Measurements from ENCODE around the gene RRAGD. TPM values are rescaled to one million over a fixed set of nuclear protein-coding genes. Genes with fewer than 3 reads are reported as not detected.

Gene RRAGD
- polyA plus RNA-seq, 1 donor, result 60.9 TPM

GRCh38 chr6:89414215-89414614 lies 2.1 kb upstream of the RRAGD start:
- no peaks in the 10 kb centered on the region for H3K9me3 ChIP-seq (ENCODE audit: control insufficient read depth, low read depth, low read length)
- DNase-seq, result peak; percentile 70 to 81
- peaks cover 22% of the 10 kb centered on the region for H3K4me1 ChIP-seq (ENCODE audit: control insufficient read depth, insufficient read depth, low read length)
- H3K36me3 ChIP-seq (ENCODE audit: control insufficient read depth, insufficient read depth, low read length), result no peaks in the 10 kb centered on the region
- WGBS (ENCODE audit: insufficient coverage, low lambda C conversion rate), result no CpG with 5 or more reads among the region's 2 CpGs
- H3K4me3 ChIP-seq (ENCODE audit: low read length), result no peak overlapping the region
- H3K27ac ChIP-seq (ENCODE audit: low read length), result no peak overlapping the region
- H3K27me3 ChIP-seq (ENCODE audit: control insufficient read depth, insufficient read depth, low read length), result peaks cover 10% of the 10 kb centered on the region

- Histone ChIP-seq H3K27ac (ENCODE audit: low read length) (peak overlapping the region; percentile 78), H3K9me3 (ENCODE audit: control insufficient read depth, low read depth, low read length) (no peaks in the 10 kb centered on the region), H3K4me3 (ENCODE audit: low read length) (peak overlapping the region; percentile 79), H3K27me3 (ENCODE audit: control insufficient read depth, insufficient read depth, low read length) (peaks cover 10% of the 10 kb centered on the region), H3K36me3 (ENCODE audit: control insufficient read depth, insufficient read depth, low read length) (no peaks in the 10 kb centered on the region), H3K4me1 (ENCODE audit: control insufficient read depth, insufficient read depth, low read length) (peaks cover 22% of the 10 kb centered on the region)
- WGBS (ENCODE audit: insufficient coverage, low lambda C conversion rate), result no CpG with 5 or more reads among the region's 9 CpGs
- DNase-seq, result peak in 1 of 2 donors; percentile 42
Measured at GRCh38 chr6:89413006-89413400, 930 bp upstream of the RRAGD start.

- H3K36me3 ChIP-seq (ENCODE audit: control insufficient read depth, insufficient read depth, low read length), result no peaks in the 10 kb centered on the region
- H3K9me3 ChIP-seq (ENCODE audit: control insufficient read depth, low read depth, low read length), result no peaks in the 10 kb centered on the region
- peak in 1 of 2 donors; percentile 54 for DNase-seq
- WGBS (ENCODE audit: insufficient coverage, low lambda C conversion rate), result 0% methylated on average over 1 of the region's 93 CpGs
- H3K4me1 ChIP-seq (ENCODE audit: control insufficient read depth, insufficient read depth, low read length), result peaks cover 22% of the 10 kb centered on the region
- H3K27ac ChIP-seq (ENCODE audit: low read length), result peak overlapping the region; percentile 71
- H3K4me3 ChIP-seq (ENCODE audit: low read length), result peak overlapping the region; percentile 79
- H3K27me3 ChIP-seq (ENCODE audit: control insufficient read depth, insufficient read depth, low read length), result peaks cover 10% of the 10 kb centered on the region
Measured at GRCh38 chr6:89411145-89412070, 665 bp downstream of the RRAGD start.

GRCh38 chr6:89410788-89411144 lies 1.3 kb downstream of the RRAGD start:
- Histone ChIP-seq H3K27ac (ENCODE audit: low read length) (peak overlapping the region; percentile 71), H3K36me3 (ENCODE audit: control insufficient read depth, insufficient read depth, low read length) (no peaks in the 10 kb centered on the region), H3K27me3 (ENCODE audit: control insufficient read depth, insufficient read depth, low read length) (peaks cover 10% of the 10 kb centered on the region), H3K4me1 (ENCODE audit: control insufficient read depth, insufficient read depth, low read length) (peaks cover 22% of the 10 kb centered on the region), H3K4me3 (ENCODE audit: low read length) (peak overlapping the region; percentile 79), H3K9me3 (ENCODE audit: control insufficient read depth, low read depth, low read length) (no peaks in the 10 kb centered on the region)
- WGBS (ENCODE audit: insufficient coverage, low lambda C conversion rate), result no CpG with 5 or more reads among the region's 4 CpGs
- no peak for DNase-seq

- Histone ChIP-seq H3K27ac (ENCODE audit: low read length) (no peak overlapping the region), H3K9me3 (ENCODE audit: control insufficient read depth, low read depth, low read length) (no peaks in the 10 kb centered on the region), H3K36me3 (ENCODE audit: control insufficient read depth, insufficient read depth, low read length) (no peaks in the 10 kb centered on the region), H3K27me3 (ENCODE audit: control insufficient read depth, insufficient read depth, low read length) (peaks cover 10% of the 10 kb centered on the region), H3K4me3 (ENCODE audit: low read length) (peak overlapping the region; percentile 79), H3K4me1 (ENCODE audit: control insufficient read depth, insufficient read depth, low read length) (peaks cover 22% of the 10 kb centered on the region)
- no peak for DNase-seq
- 54% methylated on average over 4 of the region's 10 CpGs for WGBS (ENCODE audit: insufficient coverage, low lambda C conversion rate)
Measured at GRCh38 chr6:89410231-89410761, 1.8 kb downstream of the RRAGD start.

GRCh38 chr6:89409461-89410035 lies 2.5 kb downstream of the RRAGD start:
- Histone ChIP-seq H3K27ac (ENCODE audit: low read length) (no peak overlapping the region), H3K4me3 (ENCODE audit: low read length) (no peak overlapping the region), H3K36me3 (ENCODE audit: control insufficient read depth, insufficient read depth, low read length) (no peaks in the 10 kb centered on the region), H3K4me1 (ENCODE audit: control insufficient read depth, insufficient read depth, low read length) (peaks cover 21% of the 10 kb centered on the region), H3K27me3 (ENCODE audit: control insufficient read depth, insufficient read depth, low read length) (peaks cover 10% of the 10 kb centered on the region), H3K9me3 (ENCODE audit: control insufficient read depth, low read depth, low read length) (no peaks in the 10 kb centered on the region)
- no peak for DNase-seq
- WGBS (ENCODE audit: insufficient coverage, low lambda C conversion rate), result no CpG with 5 or more reads among the region's 7 CpGs

GRCh38 chr6:89406141-89406540 lies 5.9 kb downstream of the RRAGD start:
- no peak for DNase-seq
- H3K9me3 ChIP-seq (ENCODE audit: control insufficient read depth, low read depth, low read length), result no peaks in the 10 kb centered on the region
- no peak overlapping the region for H3K4me3 ChIP-seq (ENCODE audit: low read length)
- no CpG with 5 or more reads among the region's 10 CpGs for WGBS (ENCODE audit: insufficient coverage, low lambda C conversion rate)
- H3K27me3 ChIP-seq (ENCODE audit: control insufficient read depth, insufficient read depth, low read length), result peaks cover 2% of the 10 kb centered on the region
- no peak overlapping the region for H3K27ac ChIP-seq (ENCODE audit: low read length)
- H3K36me3 ChIP-seq (ENCODE audit: control insufficient read depth, insufficient read depth, low read length), result no peaks in the 10 kb centered on the region
- peaks cover 4% of the 10 kb centered on the region for H3K4me1 ChIP-seq (ENCODE audit: control insufficient read depth, insufficient read depth, low read length)

GRCh38 chr6:89404512-89404911 lies 7.6 kb downstream of the RRAGD start:
- DNase-seq, result no peak
- Histone ChIP-seq H3K4me1 (ENCODE audit: control insufficient read depth, insufficient read depth, low read length) (no peaks in the 10 kb centered on the region), H3K4me3 (ENCODE audit: low read length) (no peak overlapping the region), H3K36me3 (ENCODE audit: control insufficient read depth, insufficient read depth, low read length) (no peaks in the 10 kb centered on the region), H3K27ac (ENCODE audit: low read length) (no peak overlapping the region), H3K9me3 (ENCODE audit: control insufficient read depth, low read depth, low read length) (no peaks in the 10 kb centered on the region), H3K27me3 (ENCODE audit: control insufficient read depth, insufficient read depth, low read length) (no peaks in the 10 kb centered on the region)
- no CpG with 5 or more reads among the region's 3 CpGs for whole genome bisulfite sequencing (ENCODE audit: insufficient coverage, low lambda C conversion rate)

- Histone ChIP-seq H3K27me3 (ENCODE audit: control insufficient read depth, insufficient read depth, low read length) (no peaks in the 10 kb centered on the region), H3K27ac (ENCODE audit: low read length) (no peak overlapping the region), H3K36me3 (ENCODE audit: control insufficient read depth, insufficient read depth, low read length) (no peaks in the 10 kb centered on the region), H3K4me1 (ENCODE audit: control insufficient read depth, insufficient read depth, low read length) (no peaks in the 10 kb centered on the region), H3K9me3 (ENCODE audit: control insufficient read depth, low read depth, low read length) (no peaks in the 10 kb centered on the region), H3K4me3 (ENCODE audit: low read length) (no peak overlapping the region)
- no CpG with 5 or more reads among the region's 6 CpGs for WGBS (ENCODE audit: insufficient coverage, low lambda C conversion rate)
- no peak for DNase-seq
Measured at GRCh38 chr6:89402776-89403175, 9.3 kb downstream of the RRAGD start.

GRCh38 chr6:89400912-89401399 lies 11.1 kb downstream of the RRAGD start:
- H3K4me3 ChIP-seq (ENCODE audit: low read length), result no peak overlapping the region
- no peaks in the 10 kb centered on the region for H3K9me3 ChIP-seq (ENCODE audit: control insufficient read depth, low read depth, low read length)
- 40% methylated on average over 1 of the region's 6 CpGs for WGBS (ENCODE audit: insufficient coverage, low lambda C conversion rate)
- no peak for DNase-seq
- no peak overlapping the region for H3K27ac ChIP-seq (ENCODE audit: low read length)
- no peaks in the 10 kb centered on the region for H3K4me1 ChIP-seq (ENCODE audit: control insufficient read depth, insufficient read depth, low read length)
- H3K36me3 ChIP-seq (ENCODE audit: control insufficient read depth, insufficient read depth, low read length), result no peaks in the 10 kb centered on the region
- H3K27me3 ChIP-seq (ENCODE audit: control insufficient read depth, insufficient read depth, low read length), result no peaks in the 10 kb centered on the region
